ENCODE results near the gene MYO16. TPM values are rescaled to one million over a fixed set of nuclear protein-coding genes. Genes with fewer than 3 reads are reported as not detected.

MYO16 gene
- total and polyA plus RNA-seq, 2 of the 4 experiments (the other 2 are of a cell fraction): under 0.01 to 0.03 TPM

DNA sequence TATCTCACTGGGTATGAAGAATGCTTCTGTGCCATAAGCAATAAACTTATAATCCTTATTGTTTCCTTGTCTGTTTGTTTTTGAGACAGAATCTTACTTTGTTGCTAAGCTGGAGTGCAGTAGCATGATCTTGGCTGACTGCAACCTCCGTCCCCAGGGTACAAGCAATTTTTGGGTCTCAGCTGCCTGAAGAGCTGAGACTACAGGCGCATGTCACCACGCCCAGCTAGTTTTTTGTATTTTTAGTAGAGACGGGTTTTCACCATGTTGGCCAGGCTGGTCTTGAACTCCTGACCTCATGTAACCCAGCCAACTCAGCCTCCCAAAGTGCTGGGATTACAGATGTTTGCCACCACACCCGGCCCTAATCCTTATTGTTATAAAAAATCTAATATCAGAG lies 112.5 kb downstream of the MYO16 start:
- H3K18ac ChIP-seq (ENCODE audit: low read depth, low read length): no peak overlapping the region
- no peak overlapping the region for H3K23ac ChIP-seq (ENCODE audit: low read depth, low read length)
- H3K9me3 ChIP-seq (ENCODE audit: control insufficient read depth, insufficient read depth, low read length): no peaks in the 10 kb centered on the region
- H2BK5ac ChIP-seq (ENCODE audit: low read depth, low read length, poor library complexity, severe bottlenecking): no peak overlapping the region
- ChIA-PET POLR2A (ENCODE audit: unreplicated experiment) (no interaction called here), CTCF (interaction anchor here (0.6 kb wide), 1 partner anchor 12 kb away, joined by 3 read pairs; no protein-coding TSS in a partner anchor)
- no peaks in the 10 kb centered on the region for H3K4me1 ChIP-seq (ENCODE audit: control insufficient read depth, insufficient read depth, low read length)
- no peak overlapping the region for H2BK15ac ChIP-seq (ENCODE audit: low read depth, low read length)
- no peak for DNase-seq
- H3K4me3 ChIP-seq (ENCODE audit: insufficient read depth, low read depth, low read length): no peak overlapping the region
- H3K9ac ChIP-seq (ENCODE audit: low read depth, low read length): no peak overlapping the region
- ATAC-seq (ENCODE audit: low read depth): no peak
- no peak overlapping the region for H3K4me2 ChIP-seq (ENCODE audit: low read depth, low read length)
- no TSS peak for BruUV-seq (replicated peaks)
- H2BK20ac ChIP-seq (ENCODE audit: low read depth, low read length): no peak overlapping the region
- H2AFZ ChIP-seq (replicated peaks; ENCODE audit: low read length, poor library complexity): no peak overlapping the region
- H3K9me1 ChIP-seq (ENCODE audit: insufficient read depth, low read length): no peaks in the 10 kb centered on the region
- H3K79me1 ChIP-seq (ENCODE audit: low read depth in 1 of 2, low read length in 2 of 2): no peaks in the 10 kb centered on the region
- H3K56ac ChIP-seq (ENCODE audit: extremely low read depth, insufficient read depth, low read length): no peak overlapping the region
- H3K27ac ChIP-seq (ENCODE audit: insufficient read depth, low read length): no peak overlapping the region
- H3K36me3 ChIP-seq (ENCODE audit: control insufficient read depth, insufficient read depth, low read length): no peaks in the 10 kb centered on the region
- no peak overlapping the region for H3K14ac ChIP-seq (replicated peaks; ENCODE audit: low read depth, low read length)
- dilution Hi-C loops (cut with HindIII; ENCODE audit: low sequenced_read_pairs, unreplicated experiment): no loop called here
- TF ChIP-seq, protein P1, sequence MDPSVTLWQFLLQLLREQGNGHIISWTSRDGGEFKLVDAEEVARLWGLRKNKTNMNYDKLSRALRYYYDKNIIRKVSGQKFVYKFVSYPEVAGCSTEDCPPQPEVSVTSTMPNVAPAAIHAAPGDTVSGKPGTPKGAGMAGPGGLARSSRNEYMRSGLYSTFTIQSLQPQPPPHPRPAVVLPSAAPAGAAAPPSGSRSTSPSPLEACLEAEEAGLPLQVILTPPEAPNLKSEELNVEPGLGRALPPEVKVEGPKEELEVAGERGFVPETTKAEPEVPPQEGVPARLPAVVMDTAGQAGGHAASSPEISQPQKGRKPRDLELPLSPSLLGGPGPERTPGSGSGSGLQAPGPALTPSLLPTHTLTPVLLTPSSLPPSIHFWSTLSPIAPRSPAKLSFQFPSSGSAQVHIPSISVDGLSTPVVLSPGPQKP (IDR thresholded peaks at IDR 0.05; ENCODE audit: borderline replicate concordance, low read depth, low read length): no peak
- TF ChIP-seq, protein P2, sequence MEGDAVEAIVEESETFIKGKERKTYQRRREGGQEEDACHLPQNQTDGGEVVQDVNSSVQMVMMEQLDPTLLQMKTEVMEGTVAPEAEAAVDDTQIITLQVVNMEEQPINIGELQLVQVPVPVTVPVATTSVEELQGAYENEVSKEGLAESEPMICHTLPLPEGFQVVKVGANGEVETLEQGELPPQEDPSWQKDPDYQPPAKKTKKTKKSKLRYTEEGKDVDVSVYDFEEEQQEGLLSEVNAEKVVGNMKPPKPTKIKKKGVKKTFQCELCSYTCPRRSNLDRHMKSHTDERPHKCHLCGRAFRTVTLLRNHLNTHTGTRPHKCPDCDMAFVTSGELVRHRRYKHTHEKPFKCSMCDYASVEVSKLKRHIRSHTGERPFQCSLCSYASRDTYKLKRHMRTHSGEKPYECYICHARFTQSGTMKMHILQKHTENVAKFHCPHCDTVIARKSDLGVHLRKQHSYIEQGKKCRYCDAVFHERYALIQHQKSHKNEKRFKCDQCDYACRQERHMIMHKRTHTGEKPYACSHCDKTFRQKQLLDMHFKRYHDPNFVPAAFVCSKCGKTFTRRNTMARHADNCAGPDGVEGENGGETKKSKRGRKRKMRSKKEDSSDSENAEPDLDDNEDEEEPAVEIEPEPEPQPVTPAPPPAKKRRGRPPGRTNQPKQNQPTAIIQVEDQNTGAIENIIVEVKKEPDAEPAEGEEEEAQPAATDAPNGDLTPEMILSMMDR (conservative IDR thresholded peaks at IDR 0.05; ENCODE audit: low read depth, low read length): no peak
- no peak for TF ChIP-seq RFX5 (IDR thresholded peaks at IDR 0.05; ENCODE audit: low read depth, low read length)
- TF ChIP-seq POLR2A (IDR thresholded peaks at IDR 0.05; ENCODE audit: low read depth, low read length): no peak
- no peak for TF ChIP-seq MAFK (IDR thresholded peaks at IDR 0.05; ENCODE audit: low read depth, low read length)
- no peak for TF ChIP-seq RCOR1 (IDR thresholded peaks at IDR 0.05; ENCODE audit: insufficient replicate concordance, low read length)
- no peak for TF ChIP-seq SMC3 (IDR thresholded peaks at IDR 0.05; ENCODE audit: low read depth, low read length)
- no peak for TF ChIP-seq NFE2L2 (IDR thresholded peaks at IDR 0.05; ENCODE audit: low read depth, low read length)
- TF ChIP-seq, protein P3, sequence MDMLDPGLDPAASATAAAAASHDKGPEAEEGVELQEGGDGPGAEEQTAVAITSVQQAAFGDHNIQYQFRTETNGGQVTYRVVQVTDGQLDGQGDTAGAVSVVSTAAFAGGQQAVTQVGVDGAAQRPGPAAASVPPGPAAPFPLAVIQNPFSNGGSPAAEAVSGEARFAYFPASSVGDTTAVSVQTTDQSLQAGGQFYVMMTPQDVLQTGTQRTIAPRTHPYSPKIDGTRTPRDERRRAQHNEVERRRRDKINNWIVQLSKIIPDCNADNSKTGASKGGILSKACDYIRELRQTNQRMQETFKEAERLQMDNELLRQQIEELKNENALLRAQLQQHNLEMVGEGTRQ (IDR thresholded peaks at IDR 0.05; ENCODE audit: low read depth, low read length): no peak
- no peak for TF ChIP-seq FOS (IDR thresholded peaks at IDR 0.05; ENCODE audit: low read depth, low read length)
- no peak for TF ChIP-seq MXI1 (IDR thresholded peaks at IDR 0.05; ENCODE audit: borderline replicate concordance, low read depth, low read length)
- no peak for TF ChIP-seq MAZ (IDR thresholded peaks at IDR 0.05; ENCODE audit: borderline replicate concordance, low read depth, low read length)
- TF ChIP-seq CEBPB (IDR thresholded peaks at IDR 0.05; ENCODE audit: low read depth, low read length): no peak
- in situ Hi-C loops (cut with MboI; ENCODE audit: low sequenced_read_pairs): no loop called here
- no peak overlapping the region for H2AK5ac ChIP-seq (ENCODE audit: low read depth, low read length)
- intact Hi-C loops (cut with micrococcal nuclease): no loop called here
- H4K5ac ChIP-seq (ENCODE audit: low read depth, low read length): no peak overlapping the region
- H4K91ac ChIP-seq (ENCODE audit: insufficient read depth, low read depth, low read length): no peak overlapping the region
- H4K8ac ChIP-seq (ENCODE audit: low read depth in 2 of 2, low read length in 2 of 2): no peak overlapping the region
- no peak overlapping the region for H2BK120ac ChIP-seq (ENCODE audit: low read depth, low read length)
- no peak overlapping the region for H3K4ac ChIP-seq (ENCODE audit: low read depth, low read length)
- WGBS, 2 experiments (ENCODE audit: extremely low coverage in 2 of 2, insufficient read length in 1 of 2): no CpG with 5 or more reads among the region's 5 CpGs
- H4K20me1 ChIP-seq (ENCODE audit: insufficient read depth, low read length): no peaks in the 10 kb centered on the region
- H2AK9ac ChIP-seq (replicated peaks; ENCODE audit: low read depth, low read length, poor library complexity): no peak overlapping the region
- H3K27me3 ChIP-seq (ENCODE audit: control insufficient read depth, insufficient read depth, low read length): no peaks in the 10 kb centered on the region
